ENCODE data around the gene LARGE2. TPM values are rescaled to one million over a fixed set of nuclear protein-coding genes. Genes with fewer than 3 reads are reported as not detected.
A peak's percentile ranks its signal among the peaks of the same experiment; 100 is the strongest.

LARGE2 gene
- total and polyA plus RNA-seq, 9 of the 15 experiments (the other 6 are each of a cell fraction or from before 2014, with no cell fraction given) = 0.56 to 14.1 (median 6.6) TPM

DNA sequence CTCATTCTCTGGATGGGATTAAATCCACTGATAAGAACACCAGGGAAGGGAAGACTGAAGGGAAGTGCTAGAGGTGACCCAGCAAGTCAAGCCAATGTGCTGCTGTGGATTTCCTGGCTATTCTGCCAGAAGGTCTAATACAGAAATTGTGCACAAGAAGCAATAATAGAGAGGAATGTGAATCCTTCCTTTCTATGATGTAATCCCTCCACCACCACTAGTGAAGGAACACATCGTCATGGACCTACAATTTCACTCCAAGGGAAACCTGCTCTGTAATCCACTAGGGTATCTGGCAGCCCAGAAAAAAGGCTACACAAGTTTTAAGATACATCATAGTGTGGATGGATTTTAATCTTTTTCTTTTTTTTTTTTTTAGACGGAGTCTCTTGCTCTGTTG, 17.4 kb downstream of the LARGE2 start:
- no peak for FAIRE-seq
- no peaks in the 10 kb centered on the region for H3K9me1 ChIP-seq (ENCODE audit: control insufficient read depth, insufficient read depth, low read length)
- H2AFZ ChIP-seq (ENCODE audit: low read depth, low read length) = no peak overlapping the region
- no peak overlapping the region for H3K27ac ChIP-seq (ENCODE audit: extremely low read depth, low read depth, low read length)
- ChIA-PET POLR2A (interaction anchor here (1.5 kb wide), 2 partner anchors 10 to 56 kb away, joined by 3 read pairs; no protein-coding TSS in a partner anchor), CTCF (ENCODE audit: low intra/inter-chr PET ratio) (no interaction called here)
- TF ChIP-seq BCLAF1 (IDR thresholded peaks at IDR 0.05; ENCODE audit: borderline replicate concordance in 1 of 2, control insufficient read depth in 1 of 2, low read depth in 2 of 2, low read length in 1 of 2) (no peak), FOXA1 (IDR thresholded peaks at IDR 0.05; ENCODE audit: borderline replicate concordance) (no peak)
- TF ChIP-seq, protein P1, sequence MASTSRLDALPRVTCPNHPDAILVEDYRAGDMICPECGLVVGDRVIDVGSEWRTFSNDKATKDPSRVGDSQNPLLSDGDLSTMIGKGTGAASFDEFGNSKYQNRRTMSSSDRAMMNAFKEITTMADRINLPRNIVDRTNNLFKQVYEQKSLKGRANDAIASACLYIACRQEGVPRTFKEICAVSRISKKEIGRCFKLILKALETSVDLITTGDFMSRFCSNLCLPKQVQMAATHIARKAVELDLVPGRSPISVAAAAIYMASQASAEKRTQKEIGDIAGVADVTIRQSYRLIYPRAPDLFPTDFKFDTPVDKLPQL (IDR thresholded peaks at IDR 0.05; ENCODE audit: extremely low read depth, insufficient read length) = no peak
- intact Hi-C loops (cut with micrococcal nuclease) (loop anchor here (10.0 kb wide), 1 partner anchor 65 kb away; no protein-coding TSS in a partner anchor), in situ Hi-C loops (cut with MboI) (no loop called here)
- H3K4me1 ChIP-seq (replicated peaks in 1 of 2; ENCODE audit: control insufficient read depth in 2 of 2, insufficient read depth in 2 of 2, low read length in 2 of 2) = no peaks in the 10 kb centered on the region; a peak in 1 of 5 replicates
- no peaks in the 10 kb centered on the region for H3K79me2 ChIP-seq (ENCODE audit: control insufficient read depth, insufficient read depth, low read length)
- no peaks in the 10 kb centered on the region for H4K20me1 ChIP-seq (replicated peaks; ENCODE audit: control insufficient read depth, insufficient read depth, low read length)
- no peak for DNase-seq (ENCODE audit: extremely low read depth in 1 of 4, low spot score in 3 of 4)
- peak; percentile 38; the same call in 2 of the 3 replicates for ATAC-seq
- H3K27me3 ChIP-seq (ENCODE audit: control insufficient read depth in 2 of 2, insufficient read depth in 2 of 2, low read length in 2 of 2) = no peaks in the 10 kb centered on the region
- WGBS (ENCODE audit: insufficient coverage, low coverage, missing lambda C conversion rate) = 71% methylated on average over 2 of the region's 2 CpGs
- no TSS peak for BruUV-seq (replicated peaks)
- H3K36me3 ChIP-seq (ENCODE audit: control insufficient read depth, insufficient read depth, low read length) = peaks cover 29% of the 10 kb centered on the region; the same call in 2 of the 3 replicates
- H3K4me2 ChIP-seq (ENCODE audit: insufficient read depth, low read length) = no peak overlapping the region
- no peaks in the 10 kb centered on the region for H3K9me3 ChIP-seq (replicated peaks; ENCODE audit: control insufficient read depth, insufficient read depth, low read depth, low read length)
- H3K9ac ChIP-seq (ENCODE audit: insufficient read depth in 1 of 2, low read depth in 2 of 2, low read length in 2 of 2) = no peak overlapping the region
- H3K4me3 ChIP-seq = no peak overlapping the region

Data from K562 (cell line).